Putamen (tissue), 1 donor: ENCODE data around the gene RASL10B.
A peak's percentile ranks its signal among the peaks of the same experiment; 100 is the strongest.

ENCODE experiments used
- DNase-seq: peaks from one replicate; pipeline ENCODE4 v3.0.0-alpha.2; 2016; ENCODE audit warnings: low spot score

Gene RASL10B

DNA sequence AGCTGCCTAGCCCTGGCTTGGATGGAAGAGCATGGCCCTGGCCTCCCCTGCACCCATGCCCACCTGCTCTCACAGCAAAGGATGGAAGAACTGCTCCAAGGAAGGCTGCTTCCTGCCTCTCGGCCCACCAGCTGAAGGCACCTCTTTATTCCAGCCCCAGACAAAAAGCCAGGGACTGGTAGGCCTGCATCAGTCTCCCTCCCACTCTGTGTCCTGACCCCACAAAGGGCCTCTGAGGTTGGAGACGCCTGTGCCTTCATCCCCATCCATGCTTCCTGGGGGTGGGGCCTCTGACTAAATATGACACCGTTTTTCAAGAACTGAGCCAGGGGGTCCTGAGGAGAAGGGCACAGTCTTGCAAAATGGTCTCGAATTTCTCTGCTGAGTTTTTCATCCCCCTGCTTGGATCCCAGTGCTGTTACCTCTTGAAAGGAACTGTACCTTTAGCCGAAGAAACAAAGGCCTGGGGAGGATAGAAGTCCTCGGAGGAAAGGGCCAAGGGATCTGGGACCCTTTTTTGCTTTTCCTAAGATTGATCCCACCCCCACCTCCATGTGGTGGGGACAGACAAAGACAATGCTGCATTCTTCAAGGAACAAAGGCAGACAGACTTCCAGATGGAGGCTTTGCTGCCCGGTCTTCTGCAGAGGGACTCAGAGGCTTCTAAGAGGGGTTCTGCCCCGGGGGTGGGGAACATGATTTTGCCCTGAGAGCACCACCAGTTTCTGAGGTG lies 34.5 kb downstream of the RASL10B start:
- no peak for DNase-seq

DNA sequence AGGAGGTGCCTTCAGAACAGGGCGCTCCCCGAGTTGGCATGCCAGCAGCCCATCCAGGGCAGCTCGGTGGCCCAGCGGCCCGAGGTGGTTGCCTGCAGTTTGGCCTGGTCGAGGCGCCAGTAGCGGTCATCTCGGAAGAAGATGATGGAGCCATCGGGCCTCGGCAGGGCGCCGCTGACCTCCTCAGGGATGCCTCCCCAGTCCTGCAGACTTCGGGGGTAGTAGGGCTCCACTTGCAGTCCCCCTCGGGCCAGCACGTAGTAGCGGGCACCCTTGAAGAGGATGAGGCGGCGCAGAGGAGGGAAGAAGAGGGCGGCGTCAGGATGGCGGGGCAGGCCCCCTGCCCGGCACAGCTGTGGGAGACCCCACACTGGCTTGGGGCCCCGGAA lies 35.0 kb downstream of the RASL10B start:
- DNase-seq = no peak

DNA sequence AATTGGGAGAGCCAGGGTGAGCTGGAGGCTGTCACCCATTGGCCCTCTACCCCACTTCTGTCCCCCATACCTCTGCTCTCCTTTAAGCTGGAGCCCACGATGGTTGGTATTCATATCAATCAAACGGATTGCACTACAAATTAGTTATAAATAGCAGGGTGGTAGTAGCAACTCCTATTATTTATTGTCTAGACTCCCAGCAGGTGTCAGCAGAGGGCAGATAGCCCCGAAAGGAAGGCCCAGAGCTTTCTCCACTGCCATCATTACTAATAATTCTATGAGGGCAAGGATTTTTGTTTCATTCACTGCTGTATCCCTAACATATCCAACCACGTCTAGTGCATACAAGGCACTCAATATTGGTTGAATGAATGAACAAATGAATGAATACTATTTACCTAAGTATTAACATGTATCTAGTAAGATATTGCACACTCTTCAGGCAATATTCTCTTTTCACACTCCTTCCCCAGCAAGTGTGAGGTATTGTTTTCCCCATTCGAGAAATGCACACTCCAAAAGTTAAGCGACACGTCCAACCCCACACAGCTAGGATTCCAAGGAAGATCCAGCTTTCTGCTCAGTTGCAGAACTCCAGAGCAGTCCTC lies 35.6 kb downstream of the RASL10B start:
- DNase-seq = peak; percentile 25

DNA sequence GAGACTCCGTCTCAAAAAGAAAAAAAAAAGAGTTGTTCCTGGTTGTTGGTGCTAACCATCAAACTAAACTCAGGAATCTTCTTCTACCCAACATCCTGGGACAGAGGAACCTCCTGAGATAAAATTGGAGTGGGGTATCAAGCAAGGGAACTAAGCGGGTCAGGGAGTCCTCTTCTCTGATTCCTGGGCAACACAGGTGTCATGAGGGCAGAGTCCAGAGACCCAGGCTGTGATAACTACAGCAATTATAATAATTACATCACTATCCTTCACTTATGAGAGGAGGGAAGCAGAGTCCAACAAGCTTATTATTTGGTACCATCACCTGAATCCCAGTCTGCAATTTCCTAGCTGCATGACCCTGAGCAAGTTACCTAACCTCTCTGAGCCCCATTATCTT lies 37.4 kb downstream of the RASL10B start:
- no peak for DNase-seq

DNA sequence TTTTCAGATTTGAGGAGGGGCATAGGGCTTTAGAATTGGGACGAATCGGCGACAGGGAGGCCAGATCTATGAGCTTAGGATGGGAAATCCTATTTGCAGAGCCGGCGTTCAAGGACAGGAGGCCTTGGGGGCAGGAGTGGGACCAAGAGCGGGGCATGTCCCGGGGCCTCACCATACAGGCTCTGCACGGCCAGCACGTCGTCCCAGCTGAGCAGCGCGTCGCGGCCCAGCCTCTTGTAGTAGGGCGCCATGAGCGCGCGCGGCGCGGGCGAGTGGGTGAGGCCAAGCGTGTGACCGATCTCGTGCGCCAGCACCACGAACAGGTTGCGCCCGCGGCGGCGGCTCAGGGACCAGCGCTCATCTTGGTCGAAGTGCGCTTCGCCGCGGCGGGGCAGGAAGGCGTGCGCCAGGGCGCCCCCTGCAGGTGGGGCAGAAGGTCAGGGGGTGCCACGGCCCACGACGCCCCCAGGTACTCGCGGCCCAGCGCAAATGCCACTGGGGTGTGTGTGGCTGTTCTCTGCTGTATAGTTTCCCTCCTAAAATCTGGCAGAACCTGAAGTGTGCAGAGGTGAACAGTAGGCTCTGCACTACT lies 38.6 kb downstream of the RASL10B start:
- no peak for DNase-seq

DNA sequence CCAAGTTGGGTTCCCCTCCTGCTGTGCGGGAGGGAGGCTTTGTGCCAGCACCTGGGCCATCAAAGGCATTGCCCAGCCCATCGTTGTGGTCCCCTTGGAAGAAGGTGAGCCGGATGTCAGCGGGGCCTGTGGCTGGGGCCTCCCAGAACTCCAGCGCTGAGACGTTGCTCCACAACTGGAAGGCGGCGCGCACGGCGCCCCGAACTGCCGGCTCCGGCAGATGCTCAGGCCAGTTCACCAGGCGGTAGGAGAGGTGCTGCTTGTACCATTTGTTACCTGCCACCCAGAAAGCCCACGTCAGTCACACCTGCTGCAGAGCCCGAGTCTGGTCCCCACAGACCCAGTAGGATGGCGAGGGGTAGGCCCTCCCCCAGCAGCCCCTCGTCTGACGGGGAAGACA lies 41.7 kb downstream of the RASL10B start:
- no peak for DNase-seq

DNA sequence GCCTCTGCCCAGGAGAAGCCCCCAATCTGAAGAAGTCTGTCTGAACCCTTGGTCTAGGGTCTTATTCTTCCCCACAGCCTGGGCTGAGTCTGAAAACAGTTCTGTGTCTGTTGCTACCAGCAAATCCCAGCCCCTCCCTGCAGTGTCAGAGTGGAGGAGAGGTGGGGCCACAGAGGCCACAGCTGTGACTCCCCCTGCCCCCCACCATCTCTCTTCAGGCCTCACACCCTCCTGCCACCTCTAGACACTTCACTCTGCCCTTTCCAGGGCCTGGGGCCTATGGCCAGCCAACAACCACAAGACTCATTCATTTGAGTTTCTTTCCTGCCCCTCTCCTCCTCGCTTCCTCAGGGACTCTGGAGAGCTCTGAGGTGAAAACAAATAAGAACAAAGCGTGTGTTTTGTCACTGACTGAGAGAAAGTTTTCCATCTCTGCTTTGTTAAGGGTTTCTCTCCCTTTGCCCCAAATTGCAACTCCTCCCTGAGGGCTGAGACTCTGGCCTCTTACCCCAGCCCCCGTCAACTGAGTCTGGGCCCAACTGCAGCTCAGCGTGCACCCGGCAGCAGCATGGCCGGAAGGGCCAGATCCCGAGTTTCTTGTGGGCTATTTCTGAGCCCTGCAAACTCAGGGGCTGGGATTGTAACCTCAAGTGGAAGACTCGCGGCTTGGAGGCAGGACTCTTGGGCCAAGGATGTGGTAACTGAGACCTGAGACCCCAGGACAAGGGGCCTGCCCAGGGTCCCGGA lies 42.4 kb downstream of the RASL10B start:
- no peak for DNase-seq

DNA sequence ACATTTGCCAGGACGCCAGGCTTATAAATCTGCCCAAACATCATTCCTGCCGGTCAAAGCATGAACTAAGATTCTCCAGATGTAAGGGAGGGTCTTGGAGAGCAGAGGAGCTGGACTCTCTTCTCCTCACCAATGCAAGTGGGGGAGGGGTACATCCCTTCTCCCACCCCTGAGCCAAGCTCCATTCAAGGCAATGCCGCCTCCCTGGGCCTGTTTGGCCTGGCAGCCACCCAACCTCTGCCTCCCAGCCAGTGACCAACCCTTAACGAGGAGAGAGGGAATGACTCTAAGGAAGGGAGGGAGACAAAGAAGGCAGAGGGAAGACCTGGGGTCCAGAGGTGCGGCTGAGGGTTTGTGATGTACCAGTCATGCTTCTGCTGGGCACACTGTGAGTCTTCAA lies 43.1 kb downstream of the RASL10B start:
- peak; percentile 49 for DNase-seq

DNA sequence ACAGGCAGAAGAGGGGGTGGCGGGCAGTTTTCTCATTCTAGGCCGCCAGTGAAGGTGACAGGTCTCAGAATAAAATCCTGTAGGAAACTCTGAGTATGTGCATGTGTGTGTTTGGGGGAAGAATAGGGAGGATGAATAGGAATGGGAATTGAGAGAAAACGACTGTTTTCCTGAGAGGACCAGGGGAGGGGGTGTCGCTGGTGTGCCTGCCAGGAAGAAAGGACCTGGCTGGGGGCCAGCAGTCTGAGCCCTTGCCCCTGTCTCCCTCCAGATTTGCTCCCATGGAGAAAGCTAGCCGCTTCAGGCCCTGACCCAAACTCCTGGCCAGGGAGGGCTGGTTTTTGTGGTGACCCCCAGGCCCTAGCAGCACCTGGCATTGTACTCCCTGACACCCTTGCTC lies 43.6 kb downstream of the RASL10B start:
- DNase-seq = no peak

DNA sequence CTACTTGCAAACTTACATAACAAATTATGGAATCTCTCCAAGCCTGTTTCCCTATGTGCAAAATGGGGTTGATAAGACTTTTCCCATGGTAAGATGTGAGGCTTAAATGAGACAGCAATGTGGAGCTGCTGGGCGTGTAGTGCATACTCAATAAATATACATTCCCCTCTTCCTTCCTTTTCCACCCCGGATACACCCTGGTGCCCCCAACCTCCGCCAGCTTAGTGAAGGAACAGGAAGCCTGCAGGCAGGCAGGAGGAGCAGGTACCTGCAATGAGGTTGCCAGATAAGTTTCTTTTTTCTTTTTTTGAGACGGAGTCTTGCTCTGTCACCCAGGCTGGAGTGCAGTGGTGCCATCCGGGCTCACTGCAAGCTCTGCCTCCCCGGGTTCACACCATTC lies 44.1 kb downstream of the RASL10B start:
- DNase-seq = no peak

DNA sequence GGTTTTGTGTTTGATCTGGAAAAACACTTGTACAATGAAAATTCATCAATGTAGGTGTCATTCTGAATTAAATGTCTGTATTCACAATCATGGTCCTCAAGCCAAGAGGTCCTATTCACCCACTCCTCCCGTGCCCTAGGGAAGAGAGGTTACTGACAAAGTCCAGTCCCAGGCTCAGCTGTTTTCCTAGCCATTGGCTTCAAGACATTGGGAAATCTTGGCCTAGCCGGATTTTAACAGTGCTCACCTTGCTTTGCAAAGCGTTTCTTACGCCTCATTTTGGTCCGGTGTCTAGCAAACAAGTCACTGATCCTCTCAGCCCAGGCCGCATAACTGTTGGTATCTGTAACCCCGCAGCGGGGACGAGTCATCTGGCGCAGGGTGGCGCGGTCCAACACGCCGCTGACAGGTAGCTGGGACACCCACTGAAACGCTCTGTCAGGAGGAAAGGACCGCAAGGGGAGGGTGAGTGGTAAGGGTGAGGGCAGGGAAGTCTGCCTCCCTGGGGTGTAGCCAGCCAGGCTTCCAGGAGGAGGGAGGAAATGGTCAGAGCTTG lies 47.3 kb downstream of the RASL10B start:
- no peak for DNase-seq

DNA sequence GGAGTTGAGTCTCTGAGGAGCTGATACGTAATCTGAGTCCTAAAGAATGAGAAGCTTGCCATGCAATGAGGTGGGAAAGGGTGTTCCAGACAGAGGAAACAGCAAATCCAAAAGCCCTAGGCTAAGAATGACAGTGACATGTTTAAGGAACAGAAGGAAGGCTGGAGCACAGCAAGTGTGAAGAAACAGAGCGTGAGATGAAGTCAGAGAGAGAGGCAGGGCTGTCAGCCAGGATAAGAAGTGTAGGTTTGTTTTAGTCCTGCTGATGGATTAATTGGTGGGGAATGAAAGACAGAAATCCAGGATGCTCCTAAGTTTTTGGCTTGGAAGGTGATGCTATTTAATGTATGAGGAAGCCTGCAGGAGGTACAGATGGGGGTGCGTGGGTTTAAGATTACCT lies 49.5 kb downstream of the RASL10B start:
- peak; percentile 68 for DNase-seq

DNA sequence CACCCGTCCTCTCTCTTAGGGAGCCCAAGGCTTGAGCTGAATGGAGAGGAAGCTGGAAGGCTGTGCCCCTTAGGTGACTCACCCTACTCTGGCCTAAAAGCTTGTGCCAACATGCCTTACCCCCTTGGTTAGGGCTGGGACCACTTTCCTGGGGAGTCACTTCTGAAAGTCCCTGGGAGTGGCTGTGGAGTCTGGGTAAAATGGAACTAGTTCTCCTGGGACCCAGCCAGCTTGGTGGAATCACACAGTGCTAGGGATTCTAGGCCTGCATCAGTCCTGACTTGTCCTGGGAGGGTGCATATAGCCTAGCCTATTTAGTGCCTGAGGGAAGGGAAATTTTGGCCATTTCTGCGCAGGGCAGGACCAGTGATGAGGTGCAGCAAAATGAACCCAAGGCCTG lies 53.5 kb downstream of the RASL10B start:
- DNase-seq = no peak

DNA sequence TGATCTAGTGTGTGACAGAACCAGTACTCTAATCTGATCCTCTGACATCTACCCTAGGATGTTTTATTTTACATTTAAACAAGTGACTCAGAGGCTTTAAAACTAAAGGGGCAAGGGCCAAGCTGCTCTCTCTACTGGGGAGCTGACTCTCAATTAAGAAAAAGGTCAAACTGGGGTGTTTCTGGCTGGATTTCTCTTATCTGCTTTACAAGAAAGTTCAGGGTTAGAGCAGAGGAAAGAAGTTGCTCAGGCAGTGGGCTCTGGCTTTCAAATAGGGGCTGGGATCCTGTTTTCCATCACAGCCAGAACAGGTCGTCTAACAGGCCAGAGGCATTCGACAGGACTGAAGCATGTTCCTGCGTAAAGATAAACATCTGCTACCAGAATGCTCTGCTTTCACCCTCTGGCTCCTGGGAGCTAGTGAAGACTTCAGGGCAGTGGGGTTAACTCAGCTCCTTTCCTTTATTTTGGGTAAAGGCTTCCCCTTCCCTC lies 55.5 kb downstream of the RASL10B start:
- no peak for DNase-seq

DNA sequence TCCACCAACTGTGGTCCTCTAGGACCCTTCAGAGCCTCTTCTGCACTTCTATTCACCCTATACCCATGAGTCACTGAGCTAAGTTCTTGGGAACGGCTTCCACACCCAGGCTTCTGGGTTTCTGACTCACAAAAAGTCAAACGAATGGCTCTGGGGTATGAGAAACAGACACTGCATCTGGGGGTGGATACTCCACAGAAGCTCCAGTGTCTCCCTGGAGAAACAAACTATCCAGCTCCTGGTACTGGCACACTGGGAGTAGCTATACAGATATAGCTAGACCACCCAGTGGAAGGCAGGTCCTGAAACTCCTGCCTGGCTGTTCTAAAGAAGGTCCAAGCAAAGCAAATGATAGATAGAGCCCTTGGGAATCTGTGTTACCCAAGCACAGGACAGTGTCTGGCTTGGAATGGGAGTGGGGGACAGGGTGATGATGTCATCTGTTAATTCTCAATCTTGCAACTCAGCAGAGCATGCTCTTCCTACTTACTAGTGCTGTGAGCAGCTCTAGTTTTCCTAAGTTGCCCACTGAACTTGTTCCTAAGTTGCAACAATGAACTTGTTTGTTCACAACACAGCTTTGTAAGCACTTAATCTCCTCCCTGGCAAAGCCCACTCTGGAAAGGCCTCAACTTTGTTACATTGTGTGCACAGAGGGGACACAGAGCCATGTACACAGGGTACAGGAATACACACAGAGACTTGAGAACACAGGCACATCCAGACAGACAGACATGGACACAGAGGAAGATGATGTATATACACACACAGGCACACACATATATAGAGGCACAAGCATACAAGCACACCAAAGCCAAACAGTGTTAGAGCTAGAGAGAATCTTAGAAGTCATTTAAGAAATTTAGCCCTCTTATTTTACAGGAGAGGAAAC lies 57.3 kb downstream of the RASL10B start:
- DNase-seq = no peak

DNA sequence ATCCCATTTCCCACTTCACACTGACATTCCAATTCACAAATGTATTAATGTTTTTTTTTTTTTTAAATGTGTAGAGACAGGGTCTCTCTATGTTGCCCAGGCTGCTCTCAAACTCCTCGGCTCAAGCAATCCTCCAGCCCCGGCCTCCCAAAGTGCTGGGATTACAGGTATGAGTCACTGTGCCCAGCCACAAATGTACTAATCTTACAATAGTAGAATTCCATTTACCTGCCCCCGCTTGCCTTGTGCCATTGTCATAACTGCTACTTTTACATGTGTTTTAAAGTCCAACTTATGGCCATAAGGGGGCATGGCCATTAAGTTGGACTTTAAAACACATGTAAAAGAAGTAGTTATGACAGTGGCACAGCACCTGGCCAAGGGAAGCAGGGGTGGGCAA lies 59.4 kb downstream of the RASL10B start:
- no peak for DNase-seq

DNA sequence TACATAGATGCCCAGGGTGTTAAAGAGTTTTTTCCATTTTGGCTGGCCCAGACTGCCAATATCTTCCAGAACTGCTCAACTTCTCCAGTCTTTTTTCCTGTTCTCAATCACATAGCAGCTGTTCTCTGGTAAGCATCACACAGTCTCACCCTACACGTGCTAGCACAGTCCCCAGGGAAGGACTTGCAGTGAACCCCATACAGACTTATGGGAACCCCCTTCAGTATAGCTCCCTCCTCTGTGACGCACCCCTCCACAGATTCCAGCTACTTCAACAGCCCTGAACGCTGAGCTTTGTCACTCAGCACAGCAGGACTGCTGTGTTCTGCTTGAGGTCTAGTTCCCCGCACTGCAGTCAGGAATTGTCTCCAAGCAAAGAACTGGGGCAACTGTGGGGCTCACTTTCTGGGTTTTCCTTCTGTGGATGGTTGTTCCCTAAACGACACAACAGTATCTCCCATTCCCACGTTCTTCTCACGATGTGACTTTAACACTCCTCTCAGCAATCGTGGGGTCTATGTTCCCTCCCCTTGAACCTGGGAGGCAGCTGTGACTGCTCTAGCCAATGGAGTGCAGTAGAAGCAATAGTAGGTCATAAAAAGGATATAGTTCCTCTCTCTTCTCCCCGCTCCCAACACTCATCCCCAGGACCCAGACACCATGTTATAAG lies 60.4 kb downstream of the RASL10B start:
- DNase-seq = no peak
